ENCODE results near the gene IL1RN. TPM values are rescaled to one million over a fixed set of nuclear protein-coding genes. Genes with fewer than 3 reads are reported as not detected.

IL1RN gene
- total and polyA plus RNA-seq, 2 of the 8 experiments (the other 6 are each of a cell fraction or from before 2014, with no cell fraction given) = not detected

DNA sequence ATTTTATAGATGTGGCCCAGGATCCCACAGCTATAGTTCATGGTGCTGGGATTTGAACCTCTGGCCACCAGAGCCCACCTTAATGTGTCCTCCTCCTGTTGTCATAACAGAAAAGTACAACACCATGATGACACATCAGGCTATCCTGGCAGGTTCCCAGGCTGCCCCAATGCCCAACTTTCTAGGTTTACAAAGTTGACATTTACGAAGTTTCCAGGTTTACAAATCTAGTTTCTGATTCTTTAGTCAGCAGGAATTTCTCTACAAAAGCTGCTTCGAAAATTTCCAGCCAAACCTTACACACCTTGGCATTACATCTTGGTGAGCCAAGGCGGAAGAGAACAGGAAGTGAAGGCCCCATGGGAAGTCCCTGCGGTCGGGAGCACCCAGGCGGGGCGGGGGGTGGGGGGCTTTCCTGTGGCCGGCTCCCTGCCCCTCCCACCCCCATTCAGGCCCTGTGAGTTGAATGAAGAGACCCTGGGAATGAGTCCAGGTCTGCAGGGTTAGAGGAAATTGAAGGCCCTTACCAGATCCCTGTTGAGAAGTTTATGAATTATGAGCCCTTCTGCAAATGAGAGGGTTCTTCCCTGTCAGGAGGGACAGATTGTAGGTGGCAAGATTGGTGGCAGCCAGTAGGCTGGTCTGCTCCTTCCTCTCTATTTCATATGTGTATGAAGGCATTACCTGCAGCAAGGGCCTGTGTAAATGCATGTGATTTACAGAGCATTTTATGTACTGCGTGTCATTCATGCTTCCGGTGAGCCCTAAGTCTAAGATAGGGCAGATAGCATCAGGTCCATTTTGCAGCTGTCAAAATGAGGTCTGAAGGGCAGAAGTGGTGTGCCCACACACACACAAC is 11.1 kb upstream of the IL1RN start (continued):
- TF ChIP-seq, protein P1, sequence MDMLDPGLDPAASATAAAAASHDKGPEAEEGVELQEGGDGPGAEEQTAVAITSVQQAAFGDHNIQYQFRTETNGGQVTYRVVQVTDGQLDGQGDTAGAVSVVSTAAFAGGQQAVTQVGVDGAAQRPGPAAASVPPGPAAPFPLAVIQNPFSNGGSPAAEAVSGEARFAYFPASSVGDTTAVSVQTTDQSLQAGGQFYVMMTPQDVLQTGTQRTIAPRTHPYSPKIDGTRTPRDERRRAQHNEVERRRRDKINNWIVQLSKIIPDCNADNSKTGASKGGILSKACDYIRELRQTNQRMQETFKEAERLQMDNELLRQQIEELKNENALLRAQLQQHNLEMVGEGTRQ (IDR thresholded peaks at IDR 0.05; ENCODE audit: low read length) = no peak
- TF ChIP-seq SIRT6 (IDR thresholded peaks at IDR 0.05; ENCODE audit: low read length) (no peak), SP2 (IDR thresholded peaks at IDR 0.05; ENCODE audit: low read length) (no peak), TAF1 (IDR thresholded peaks at IDR 0.05; ENCODE audit: low read depth, low read length) (no peak), GABPA (IDR thresholded peaks at IDR 0.05; ENCODE audit: borderline replicate concordance, insufficient read depth, low read length) (no peak), CBX5 (IDR thresholded peaks at IDR 0.05; ENCODE audit: low read depth, low read length) (no peak), ASH2L (IDR thresholded peaks at IDR 0.05; ENCODE audit: low read length) (no peak)

Data from H1 (cell line).